HCT116 (cell line): ENCODE data around the gene ADGRB2. TPM values are rescaled to one million over a fixed set of nuclear protein-coding genes. Genes with fewer than 3 reads are reported as not detected.

Experiments
- ATAC-seq: fragments of 200-7000 bp; cut with Tn5 transposase; 2 replicates; pipeline ENCODE4 v1.9.1; 2020; ENCODE audit warnings: mild to moderate bottlenecking, moderate library complexity
- BruUV-seq: library from RNA; stranded (reverse); fragments of 400-500 nt; replicated peaks from 2 replicates; lab custom pipeline; 2021; lab: Mats Ljungman, UMichigan
- CTCF ChIA-PET: fragments of 300-600 bp; sonication (Branson Sonifier 250); formaldehyde crosslinking; loops from one replicate; lab custom pipeline; 2021; ENCODE audit warnings: antibody characterized with exemption; lab: Charles Lee
- POLR2A ChIA-PET: fragments of 300-600, 350-600 bp; sonication (Branson Sonifier 250); formaldehyde crosslinking; loops from one replicate; lab custom pipeline; 2021; ENCODE audit warnings: antibody characterized with exemption; lab: Charles Lee
- RAD21 ChIA-PET, 2 experiments: fragments of 300-600 bp; sonication (Branson Sonifier 250); formaldehyde crosslinking; loops; one replicate each; lab custom pipeline; 2023; ENCODE audit warnings: low total read pairs in 2 of 2; ENCODE audit not compliant: uncharacterized antibody in 2 of 2, unreplicated experiment in 2 of 2, low non-redundant PET in 1 of 2; lab: Charles Lee
- DNase-seq: peaks from one replicate; pipeline ENCODE4 v3.0.0-alpha.2; 2010; ENCODE audit warnings: low read depth, low spot score
- H2AFZ ChIP-seq: fragments of 200-600 bp; shearing (Covaris generic), sonication (generic); 2 replicates; pipeline ENCODE4 v1.6.1; 2017; ENCODE audit warnings: low read depth, mixed run types, mixed read lengths, antibody characterized with exemption, low read length; ENCODE audit not compliant: poor library complexity, severe bottlenecking
- H3K27ac ChIP-seq: 2 replicates; pipeline ENCODE4 v1.5.1; 2012; ENCODE audit warnings: low read depth, low read length
- H3K27me3 ChIP-seq: fragments of 200-600 bp; sonication (generic); 2 replicates; pipeline ENCODE4 v1.6.1; 2016; ENCODE audit warnings: mixed run types, low read length, mixed read lengths; ENCODE audit not compliant: insufficient read depth
- H3K36me3 ChIP-seq, 2 experiments: fragments of 200-500 bp in 1 of 2; fragments of 200-600 bp in 1 of 2; sonication (Bioruptor generic) in 1 of 2; sonication (generic) in 1 of 2; 2 replicates each; pipeline versions ENCODE4 v1.5.1 to v1.6.1; 2014 to 2016; ENCODE audit warnings: low read length in 2 of 2, inconsistent platforms in 1 of 2, mixed read lengths in 1 of 2, mixed run types in 1 of 2; ENCODE audit not compliant: insufficient read depth in 2 of 2, control insufficient read depth in 1 of 2
- H3K4me1 ChIP-seq, 2 experiments: fragments of 200-600 bp in 1 of 2; sonication (generic) in 1 of 2; 2 replicates each; pipeline versions ENCODE4 v1.5.1 to v1.6.1; 2012 to 2017; ENCODE audit warnings: low read length in 2 of 2, inconsistent platforms in 1 of 2, mild to moderate bottlenecking in 1 of 2, mixed read lengths in 1 of 2, mixed run types in 1 of 2, moderate library complexity in 1 of 2; ENCODE audit not compliant: insufficient read depth in 2 of 2, control insufficient read depth in 1 of 2
- H3K4me2 ChIP-seq: fragments of 200-600 bp; sonication (generic); 2 replicates; pipeline ENCODE4 v1.6.1; 2017; ENCODE audit warnings: mixed run types, low read length, mixed read lengths
- H3K4me3 ChIP-seq, 2 experiments: fragments of 200-600 bp in 1 of 2; sonication (generic) in 1 of 2; replicated peaks in 1 of 2; 2 replicates each; pipeline ENCODE4 v1.5.1; 2011 to 2016; ENCODE audit warnings: low read length in 2 of 2, control low read depth in 1 of 2, low read depth in 1 of 2, mild to moderate bottlenecking in 1 of 2, mixed read lengths in 1 of 2, mixed run types in 1 of 2
- H3K79me2 ChIP-seq: fragments of 200-600 bp; sonication (generic); 2 replicates; pipeline ENCODE4 v1.6.1; 2017; ENCODE audit warnings: mild to moderate bottlenecking, mixed run types, low read length, moderate library complexity, mixed read lengths; ENCODE audit not compliant: insufficient read depth
- H3K9ac ChIP-seq: fragments of 200-600 bp; sonication (generic); 2 replicates; pipeline ENCODE4 v1.6.1; 2016; ENCODE audit warnings: low read length, mixed read lengths
- H3K9me2 ChIP-seq: fragments of 200-600 bp; sonication (generic), shearing (Covaris generic); 2 replicates; pipeline ENCODE4 v1.6.1; 2017; ENCODE audit warnings: mixed run types, mild to moderate bottlenecking, moderate library complexity; ENCODE audit not compliant: insufficient read depth
- H3K9me3 ChIP-seq, 2 experiments: fragments of 200-500 bp in 1 of 2; fragments of 200-600 bp in 1 of 2; sonication (Bioruptor generic) in 1 of 2; sonication (generic) in 1 of 2; 2 replicates each; pipeline ENCODE4 v1.6.1; 2014 to 2017; ENCODE audit warnings: low read length in 2 of 2, mixed read lengths in 2 of 2, inconsistent platforms in 1 of 2, low read depth in 1 of 2, mild to moderate bottlenecking in 1 of 2, mixed run types in 1 of 2, moderate library complexity in 1 of 2; ENCODE audit not compliant: control insufficient read depth in 1 of 2, insufficient read depth in 1 of 2
- H4K20me1 ChIP-seq: fragments of 200-600 bp; sonication (generic), shearing (Covaris generic); 2 replicates; pipeline ENCODE4 v1.6.1; 2017; ENCODE audit warnings: mixed run types, mild to moderate bottlenecking, moderate library complexity; ENCODE audit not compliant: insufficient read depth
- CBX3 ChIP-seq: IDR thresholded peaks from 2 replicates; pipeline ENCODE4 v1.6.1; 2012; ENCODE audit warnings: low read depth
- CEBPB ChIP-seq: IDR thresholded peaks from 2 replicates; pipeline ENCODE4 v1.6.1; 2012; ENCODE audit warnings: low read depth
- EGR1 ChIP-seq: IDR thresholded peaks from 2 replicates; pipeline ENCODE4 v1.6.1; 2012; ENCODE audit warnings: low read depth
- ELF1 ChIP-seq: IDR thresholded peaks from 2 replicates; pipeline ENCODE4 v1.6.1; 2012; ENCODE audit warnings: low read depth, borderline replicate concordance
- EZH2 ChIP-seq: fragments of 200-600 bp; sonication (generic); IDR thresholded peaks from 2 replicates; pipeline ENCODE4 v1.6.1; 2017; ENCODE audit warnings: antibody characterized with exemption, mixed run types
- EZH2phosphoT487 ChIP-seq: fragments of 200-600 bp; IDR thresholded peaks from 2 replicates; pipeline ENCODE4 v1.6.1; 2018; ENCODE audit warnings: antibody characterized with exemption, borderline replicate concordance
- FOSL1 ChIP-seq: IDR thresholded peaks from 2 replicates; pipeline ENCODE4 v1.6.1; 2012; ENCODE audit warnings: low read depth
- POLR2AphosphoS5 ChIP-seq: IDR thresholded peaks from 2 replicates; pipeline ENCODE4 v1.6.1; 2011; ENCODE audit warnings: mild to moderate bottlenecking, low read depth, low read length, moderate library complexity
- RAD21 ChIP-seq: IDR thresholded peaks from 2 replicates; pipeline ENCODE4 v1.6.1; 2012; ENCODE audit warnings: low read depth, mild to moderate bottlenecking
- SP1 ChIP-seq: IDR thresholded peaks from 2 replicates; pipeline ENCODE4 v1.6.1; 2012; ENCODE audit warnings: low read depth
- YY1 ChIP-seq: IDR thresholded peaks from 2 replicates; pipeline ENCODE4 v1.6.1; 2011; ENCODE audit warnings: low read length, low read depth, moderate library complexity, mild to moderate bottlenecking; ENCODE audit not compliant: insufficient replicate concordance; ENCODE audit errors: extremely low read depth
- ZFX ChIP-seq: fragments of 450-650 bp; IDR thresholded peaks from 2 replicates; pipeline ENCODE4 v1.6.1; 2017
- ZNF274 ChIP-seq: fragments of 200-500 bp; sonication (Bioruptor generic); IDR thresholded peaks from 2 replicates; pipeline ENCODE4 v1.6.1; 2014; ENCODE audit warnings: mild to moderate bottlenecking, low read depth, low read length, inconsistent platforms
- intact Hi-C: fragments of 100-400 bp; cut with micrococcal nuclease; formaldehyde crosslinking; loops from 2 replicates; pipeline ENCODE4 v1.10.0; 2022
- total RNA-seq: library from RNA; stranded (reverse); gene quantifications from one replicate; pipeline ENCODE4 v1.2.1, GENCODE V29; 2021; ENCODE audit not compliant: unreplicated experiment
- TF ChIP-seq, protein P1 (sequence below): IDR thresholded peaks from 2 replicates; pipeline ENCODE4 v1.6.1; 2011; ENCODE audit warnings: mild to moderate bottlenecking, low read length, moderate library complexity; ENCODE audit not compliant: insufficient replicate concordance; ENCODE audit errors: extremely low read depth
- TF ChIP-seq, protein P2 (sequence below): IDR thresholded peaks from 2 replicates; pipeline ENCODE4 v1.6.1; 2012

ADGRB2 gene
- total RNA-seq, 1 experiment from 2014 or later = 10.1 TPM

DNA sequence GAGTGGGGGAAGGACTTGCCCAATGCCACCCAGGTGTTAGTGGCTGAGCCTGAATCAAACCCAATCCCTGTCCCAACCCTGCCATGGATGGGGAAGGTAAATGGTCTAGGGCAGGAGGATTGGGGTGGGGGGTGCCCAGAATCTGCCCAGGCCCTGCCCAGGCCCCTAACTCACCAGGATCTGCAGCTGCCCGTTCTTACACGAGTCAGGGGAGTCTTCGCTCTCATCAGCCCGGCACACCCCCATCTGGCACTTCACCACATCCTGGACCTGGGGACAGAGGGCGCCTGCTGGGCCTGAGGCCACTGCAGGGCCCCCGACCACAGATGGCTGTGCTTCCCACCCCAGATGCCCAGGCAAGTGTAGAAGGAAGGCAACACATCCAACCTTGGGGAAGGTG lies 31.8 kb downstream of the ADGRB2 start:
- no peak overlapping the region for H3K9ac ChIP-seq
- no peaks in the 10 kb centered on the region for H3K27me3 ChIP-seq
- RAD21 ChIA-PET = no interaction called here
- no peak for TF ChIP-seq ZFX
- TF ChIP-seq, protein P1, sequence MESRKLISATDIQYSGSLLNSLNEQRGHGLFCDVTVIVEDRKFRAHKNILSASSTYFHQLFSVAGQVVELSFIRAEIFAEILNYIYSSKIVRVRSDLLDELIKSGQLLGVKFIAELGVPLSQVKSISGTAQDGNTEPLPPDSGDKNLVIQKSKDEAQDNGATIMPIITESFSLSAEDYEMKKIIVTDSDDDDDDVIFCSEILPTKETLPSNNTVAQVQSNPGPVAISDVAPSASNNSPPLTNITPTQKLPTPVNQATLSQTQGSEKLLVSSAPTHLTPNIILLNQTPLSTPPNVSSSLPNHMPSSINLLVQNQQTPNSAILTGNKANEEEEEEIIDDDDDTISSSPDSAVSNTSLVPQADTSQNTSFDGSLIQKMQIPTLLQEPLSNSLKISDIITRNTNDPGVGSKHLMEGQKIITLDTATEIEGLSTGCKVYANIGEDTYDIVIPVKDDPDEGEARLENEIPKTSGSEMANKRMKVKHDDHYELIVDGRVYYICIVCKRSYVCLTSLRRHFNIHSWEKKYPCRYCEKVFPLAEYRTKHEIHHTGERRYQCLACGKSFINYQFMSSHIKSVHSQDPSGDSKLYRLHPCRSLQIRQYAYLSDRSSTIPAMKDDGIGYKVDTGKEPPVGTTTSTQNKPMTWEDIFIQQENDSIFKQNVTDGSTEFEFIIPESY = no peak
- TF ChIP-seq YY1 = no peak
- TF ChIP-seq POLR2AphosphoS5 = no peak
- no peak for TF ChIP-seq RAD21
- TF ChIP-seq ELF1 = no peak
- no peak for TF ChIP-seq EZH2
- TF ChIP-seq FOSL1 = no peak
- TF ChIP-seq, protein P2, sequence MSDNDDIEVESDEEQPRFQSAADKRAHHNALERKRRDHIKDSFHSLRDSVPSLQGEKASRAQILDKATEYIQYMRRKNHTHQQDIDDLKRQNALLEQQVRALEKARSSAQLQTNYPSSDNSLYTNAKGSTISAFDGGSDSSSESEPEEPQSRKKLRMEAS = no peak
- no peak for TF ChIP-seq ZNF274
- no peak for TF ChIP-seq EGR1
- TF ChIP-seq SP1 = no peak
- no peak for TF ChIP-seq CEBPB
- TF ChIP-seq CBX3 = no peak
- no peak for TF ChIP-seq EZH2phosphoT487
- H4K20me1 ChIP-seq = no peaks in the 10 kb centered on the region
- peaks cover 0 to 4% of the 10 kb centered on the region in 2 experiments; a peak in 1 of 4 replicates for H3K4me1 ChIP-seq
- CTCF ChIA-PET = no interaction called here
- POLR2A ChIA-PET = no interaction called here
- no peak overlapping the region for H3K4me3 ChIP-seq
- H3K36me3 ChIP-seq = no peaks in the 10 kb centered on the region; a peak in 1 of 4 replicates
- no TSS peak for BruUV-seq
- no peak overlapping the region for H2AFZ ChIP-seq
- no peak overlapping the region for H3K4me2 ChIP-seq
- H3K27ac ChIP-seq = no peak overlapping the region
- DNase-seq (no peak), ATAC-seq (no peak)
- H3K79me2 ChIP-seq = no peaks in the 10 kb centered on the region
- no peaks in the 10 kb centered on the region for H3K9me3 ChIP-seq
- intact Hi-C loops = no loop called here
- H3K9me2 ChIP-seq = no peaks in the 10 kb centered on the region
